GM19463 (cell line): ENCODE data around the gene ANO10.

Experiments used
- ATAC-seq: cut with Tn5 transposase; IDR thresholded peaks from one replicate; pipeline ENCODE4 v1.9.1; 2021; ENCODE audit warnings: mild to moderate bottlenecking, moderate library complexity; ENCODE audit not compliant: unreplicated experiment

The ANO10 gene

DNA sequence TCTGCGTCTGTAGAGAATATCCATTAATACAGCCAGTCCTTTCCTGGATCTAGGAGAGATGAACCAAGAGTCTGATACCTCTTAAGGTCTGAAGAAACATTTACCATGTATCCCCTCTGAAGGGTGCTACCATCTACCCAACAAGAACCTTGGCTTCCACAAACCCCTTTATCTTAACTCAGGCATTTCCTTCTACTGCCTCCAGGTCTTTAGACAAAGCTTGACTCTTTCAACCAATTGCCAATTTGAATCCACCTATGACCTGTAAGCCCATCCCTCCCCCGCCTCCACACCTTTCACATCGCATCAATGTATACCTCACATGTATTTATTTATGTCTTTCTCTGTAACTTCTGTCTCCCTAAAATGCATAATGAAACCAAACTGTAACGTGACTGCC is 196.0 kb downstream of the ANO10 start:
- ATAC-seq, result no peak

DNA sequence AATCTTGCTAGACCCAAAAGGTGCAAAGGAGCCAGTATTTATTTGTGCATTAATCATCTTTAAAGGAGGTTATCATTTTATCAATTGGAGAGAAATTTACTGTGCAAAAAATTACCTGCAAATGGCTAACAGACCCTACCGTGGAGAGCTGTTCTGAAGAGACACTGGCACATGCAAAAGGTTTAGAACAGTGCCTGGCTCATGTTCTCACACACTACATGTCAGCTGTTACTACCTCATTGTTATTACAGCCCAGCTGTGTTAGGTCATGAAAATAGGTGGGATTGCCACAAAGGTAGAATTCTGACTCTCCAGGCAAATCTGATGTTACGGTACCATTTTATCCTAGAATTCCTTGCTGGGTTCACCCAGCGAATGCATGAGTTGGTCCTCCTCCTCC is 198.2 kb downstream of the ANO10 start:
- ATAC-seq, result no peak

DNA sequence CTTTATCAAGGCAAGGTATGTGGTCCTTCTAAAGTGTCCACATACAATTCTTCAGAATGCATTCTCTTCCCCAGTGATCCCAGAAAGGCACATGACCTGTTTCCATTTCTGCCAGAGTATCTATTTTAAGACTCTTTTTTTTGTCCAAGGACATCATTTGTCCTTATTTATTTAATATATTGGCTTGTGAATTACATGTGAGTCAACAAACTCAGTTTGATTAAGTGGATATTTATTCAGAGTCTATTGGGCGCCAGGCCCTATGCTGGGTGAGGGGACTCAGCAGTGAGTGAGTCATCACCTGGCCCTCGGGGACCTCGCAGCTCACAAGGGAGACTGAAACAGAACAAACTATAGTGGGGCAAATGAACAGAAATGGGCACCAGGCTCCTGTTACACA is 198.7 kb downstream of the ANO10 start:
- no peak for ATAC-seq

DNA sequence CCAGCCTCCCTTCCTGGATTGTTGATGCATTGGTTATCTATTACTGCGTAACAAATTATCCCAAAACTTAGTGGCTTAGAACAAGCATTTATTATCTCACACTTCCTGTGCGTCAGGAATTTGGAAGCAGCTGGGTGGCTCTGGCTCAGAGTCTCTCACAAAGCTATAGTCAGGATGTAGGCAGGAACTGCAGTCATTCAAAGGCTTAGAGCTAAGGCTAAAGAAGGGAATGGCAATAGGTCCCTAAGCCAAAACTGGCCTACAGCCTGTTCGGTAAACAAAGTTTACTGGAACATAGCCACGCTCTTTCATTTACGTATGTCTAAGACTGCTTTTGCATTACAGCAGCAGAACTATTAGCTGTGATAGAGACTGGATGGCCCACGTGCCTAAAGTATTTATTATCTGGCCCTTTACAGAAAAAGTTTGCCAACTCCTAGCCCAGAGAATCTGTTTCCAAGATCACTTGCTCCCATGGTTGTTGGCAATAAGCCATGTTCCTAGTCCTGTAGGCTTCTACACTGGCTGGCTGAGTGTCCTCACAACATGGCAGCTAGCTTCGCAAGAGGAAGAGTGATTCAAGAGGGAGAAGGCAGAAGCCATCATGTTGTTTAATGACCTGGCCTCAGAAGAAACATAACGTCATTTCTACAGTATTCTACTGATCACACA is 203.1 kb downstream of the ANO10 start:
- no peak for ATAC-seq

DNA sequence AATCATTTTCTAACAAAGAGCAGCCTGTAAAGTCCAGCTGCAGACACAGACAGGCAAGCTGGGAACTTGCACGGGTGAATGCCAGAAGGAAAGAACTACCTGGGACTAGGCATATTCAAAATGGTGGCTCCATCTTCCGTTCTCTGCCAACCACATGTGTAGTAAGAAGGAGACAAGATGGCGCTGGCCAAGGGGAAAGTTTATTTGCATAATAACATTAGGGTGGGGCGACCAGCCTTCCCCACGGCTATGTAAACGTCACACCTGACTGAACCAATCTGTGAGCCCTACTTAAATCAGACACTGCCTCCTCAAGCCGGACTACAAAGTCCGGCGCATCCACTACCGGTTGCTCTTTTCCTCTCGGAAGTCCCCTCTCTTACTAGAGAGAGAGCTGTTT is 204.7 kb downstream of the ANO10 start:
- no peak for ATAC-seq

DNA sequence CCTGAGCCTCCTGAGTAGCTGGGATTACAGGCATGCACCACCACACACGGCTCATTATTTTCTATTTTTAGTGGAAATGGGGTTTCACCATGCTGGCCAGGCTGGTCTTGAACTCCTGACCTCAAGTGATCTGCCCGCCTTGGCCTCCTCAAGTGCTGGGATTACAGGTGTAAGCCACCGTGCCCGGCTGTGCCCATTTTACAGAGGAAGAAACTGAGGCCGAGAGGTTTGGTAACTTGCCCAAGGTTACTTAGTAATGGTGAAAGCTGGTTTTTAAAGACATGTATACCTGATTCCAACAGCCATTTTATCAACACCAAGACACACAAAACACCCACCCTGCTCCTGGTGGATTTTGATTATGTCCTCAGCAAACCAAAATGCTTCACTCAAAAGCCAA is 206.7 kb downstream of the ANO10 start:
- ATAC-seq, result no peak

DNA sequence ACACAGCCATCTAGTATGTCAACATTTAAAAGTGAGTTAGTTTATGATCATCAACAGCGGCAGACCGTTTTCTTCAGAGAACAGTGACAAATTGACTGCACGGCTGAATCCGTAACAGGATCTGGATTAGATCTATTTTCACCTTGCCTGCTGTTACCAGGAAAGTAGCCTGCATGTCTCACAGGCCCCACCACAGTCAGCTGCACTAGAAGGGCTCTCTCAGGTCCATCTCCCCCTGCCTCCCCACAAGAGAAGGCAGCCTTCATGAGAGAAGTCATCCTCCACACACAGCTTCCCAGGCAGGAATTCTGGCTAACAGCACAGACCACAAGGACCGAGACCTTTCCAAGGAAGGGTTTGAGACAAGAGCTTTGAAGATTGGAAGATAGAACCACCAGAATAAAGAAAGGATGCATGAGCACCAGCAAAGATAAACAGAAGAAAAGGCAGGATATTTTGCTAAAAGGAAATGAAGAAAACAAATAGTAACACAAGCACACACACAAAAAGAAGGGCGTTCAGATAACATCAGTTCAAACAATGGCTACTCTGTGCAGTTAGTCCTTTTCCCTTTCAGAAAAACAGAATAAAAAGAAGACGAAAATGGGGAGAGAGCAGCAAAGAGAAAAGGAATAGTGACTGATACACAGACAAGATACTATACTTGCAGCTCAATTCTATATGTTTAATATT is 208.0 kb downstream of the ANO10 start:
- no peak for ATAC-seq

DNA sequence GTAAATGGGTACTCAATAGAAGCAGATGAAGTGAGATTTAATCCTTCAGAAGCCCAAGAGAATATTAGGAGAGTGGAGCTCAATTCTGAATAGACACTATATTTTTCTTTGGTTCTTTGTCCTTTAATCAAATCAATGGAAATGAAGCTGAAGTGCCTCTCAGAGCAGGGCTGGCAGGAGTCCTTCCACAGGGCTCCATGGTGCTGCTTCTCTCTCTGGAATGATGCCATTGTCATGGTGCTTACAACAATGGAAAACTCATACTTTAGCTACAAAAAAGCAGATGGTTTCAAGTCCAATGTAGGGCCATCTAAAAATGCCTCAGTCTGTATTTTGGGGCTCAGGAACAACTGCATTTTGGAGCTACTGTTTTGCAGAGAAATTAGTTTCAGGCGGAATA is 210.4 kb downstream of the ANO10 start:
- ATAC-seq, result no peak

DNA sequence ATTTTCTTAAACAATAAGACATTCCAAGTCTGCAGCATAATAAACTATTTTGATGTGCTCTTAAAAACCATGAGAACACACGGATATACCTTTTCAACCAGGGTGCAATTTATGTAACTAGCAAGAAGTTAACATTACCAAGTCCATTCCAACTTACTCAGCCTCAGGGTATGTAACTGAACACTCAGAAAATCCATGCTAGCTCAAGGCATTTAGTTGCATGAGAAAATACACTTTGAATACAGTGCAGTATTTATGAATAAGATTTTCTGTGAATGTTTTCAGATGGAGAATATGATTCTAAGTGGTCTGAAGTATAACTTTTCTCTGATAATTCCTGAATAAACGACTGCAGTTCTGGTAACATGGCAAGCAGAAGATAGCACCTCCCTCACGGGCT is 211.2 kb downstream of the ANO10 start:
- ATAC-seq, result no peak

DNA sequence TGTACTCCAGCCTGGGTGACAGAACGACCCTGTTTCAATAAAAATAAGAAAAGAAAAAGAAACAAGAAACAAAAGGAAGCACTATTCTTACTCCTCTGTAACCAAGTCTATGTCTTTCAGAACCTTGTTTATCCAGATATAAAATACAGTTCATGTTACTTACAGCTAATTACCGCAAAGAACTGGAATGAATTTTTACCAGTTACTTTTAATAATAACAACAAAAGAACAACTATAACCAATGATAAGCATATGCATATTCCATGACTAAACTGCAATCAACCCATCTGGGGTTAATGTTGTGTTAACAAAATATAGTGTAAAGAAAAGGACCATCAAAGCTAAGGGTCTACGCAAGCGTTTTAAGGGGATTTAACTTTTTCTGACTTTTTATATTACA is 212.3 kb downstream of the ANO10 start:
- ATAC-seq, result no peak

DNA sequence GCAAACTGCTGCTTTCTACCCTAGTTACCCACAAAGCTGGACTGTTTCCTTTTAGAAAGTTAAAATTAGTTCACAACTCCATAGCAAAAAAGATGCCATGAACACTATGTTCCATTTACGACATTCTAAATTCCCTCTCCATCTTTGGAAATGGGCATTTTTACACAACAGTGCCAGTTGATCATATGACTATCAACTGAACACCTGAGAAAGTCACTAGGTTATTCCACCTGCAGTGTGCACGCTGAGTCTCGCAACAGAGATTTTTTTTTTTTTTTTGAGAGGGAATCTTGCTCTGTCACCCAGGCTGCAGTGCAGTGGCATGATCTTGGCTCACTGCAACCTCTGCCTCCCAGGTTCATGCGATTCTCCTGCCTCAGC is 215.2 kb downstream of the ANO10 start:
- no peak for ATAC-seq

DNA sequence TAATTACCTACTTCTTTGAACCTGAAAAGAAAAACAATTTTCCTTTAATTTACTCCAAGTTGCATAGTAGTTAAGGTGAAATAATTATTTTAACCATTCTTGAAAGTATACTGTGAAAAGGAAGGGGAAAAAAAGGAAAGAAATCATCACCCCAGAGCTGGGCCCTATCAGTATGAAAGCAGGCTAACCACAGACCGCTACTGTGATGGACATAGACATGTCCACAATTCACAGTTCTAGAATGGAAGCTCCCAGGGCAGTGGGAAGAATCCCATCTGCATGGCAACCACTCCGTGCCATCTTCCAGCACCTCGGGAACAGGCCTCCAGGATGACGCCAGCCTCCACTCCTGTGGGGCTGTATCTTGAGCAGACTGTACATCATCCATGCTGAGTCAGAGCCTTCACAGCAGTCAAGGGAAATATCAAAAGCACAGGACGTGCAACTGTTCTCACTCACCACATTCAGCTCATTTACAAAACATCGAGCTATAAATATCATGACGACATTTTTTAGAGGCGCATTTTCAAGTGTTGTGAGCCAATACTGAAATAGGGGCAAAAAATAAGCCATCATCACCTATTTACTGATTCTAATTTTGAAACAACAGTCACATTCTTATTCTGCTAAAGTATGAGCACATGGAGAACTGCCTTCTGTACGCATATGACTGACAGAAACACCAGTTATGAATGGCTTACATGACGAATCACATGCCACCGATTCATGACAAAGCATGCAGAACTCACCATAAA is 215.7 kb downstream of the ANO10 start:
- ATAC-seq, result no peak

DNA sequence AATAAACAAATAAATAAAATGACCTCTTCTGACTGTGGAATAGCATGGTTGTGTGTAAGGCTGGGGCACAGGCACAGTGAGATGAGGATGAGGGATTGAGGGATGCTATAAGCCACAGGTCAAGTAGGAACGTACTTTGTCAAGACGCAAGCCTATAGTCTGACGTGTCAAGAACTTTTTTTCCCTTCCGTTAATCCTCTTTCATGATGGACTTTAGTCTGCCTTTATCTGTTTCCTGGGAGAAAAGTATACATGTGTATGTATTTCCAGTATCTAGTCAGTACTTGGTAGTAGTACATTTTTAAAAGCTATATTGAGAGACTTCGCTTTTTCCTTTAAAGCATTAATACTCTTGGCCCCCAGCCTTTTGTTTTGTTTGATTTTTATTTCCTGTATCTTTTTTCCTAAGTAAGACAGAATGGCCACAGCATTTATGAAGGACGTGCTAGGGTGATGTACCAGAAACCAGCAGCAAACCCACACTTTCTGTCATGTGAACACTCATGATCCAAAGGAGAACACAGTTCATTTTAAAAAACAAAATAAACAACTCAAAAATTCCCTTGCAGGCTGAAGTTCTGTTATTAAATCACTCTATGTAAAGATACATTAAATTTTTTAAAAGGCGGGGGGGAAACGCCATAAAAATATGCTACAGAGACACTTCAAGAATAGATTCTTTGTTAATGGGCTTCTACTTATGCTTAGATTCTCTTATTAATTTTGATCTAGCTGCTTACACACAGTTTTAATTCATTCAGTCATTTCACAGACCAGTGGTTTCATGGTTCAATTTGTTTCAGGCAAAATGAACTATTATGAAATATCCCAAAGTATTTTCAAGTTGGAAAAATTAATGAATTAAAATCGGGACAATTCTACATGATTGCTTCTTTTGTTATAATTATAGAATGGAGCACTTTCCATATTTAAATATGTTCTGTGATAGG is 220.8 kb downstream of the ANO10 start:
- ATAC-seq, result no peak

DNA sequence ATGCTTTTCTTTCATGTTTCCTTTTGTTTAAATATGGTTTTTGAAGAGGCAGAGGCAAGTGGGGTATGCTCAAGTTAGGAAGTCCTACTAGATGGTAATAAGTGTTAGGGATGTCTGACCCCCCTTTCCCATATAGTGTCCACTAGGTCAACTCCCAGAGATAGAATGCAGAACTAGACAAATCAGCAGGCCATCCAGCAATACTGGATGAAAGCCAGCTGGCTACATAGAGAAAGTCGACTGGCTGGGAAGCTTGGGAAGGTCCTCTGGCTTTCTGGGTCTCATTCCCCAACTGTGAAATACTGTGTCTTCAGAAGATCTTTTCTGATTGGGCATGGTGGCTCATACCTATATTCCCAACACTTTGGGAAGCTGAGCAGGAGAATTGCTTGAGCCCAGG is 221.6 kb downstream of the ANO10 start:
- no peak for ATAC-seq

DNA sequence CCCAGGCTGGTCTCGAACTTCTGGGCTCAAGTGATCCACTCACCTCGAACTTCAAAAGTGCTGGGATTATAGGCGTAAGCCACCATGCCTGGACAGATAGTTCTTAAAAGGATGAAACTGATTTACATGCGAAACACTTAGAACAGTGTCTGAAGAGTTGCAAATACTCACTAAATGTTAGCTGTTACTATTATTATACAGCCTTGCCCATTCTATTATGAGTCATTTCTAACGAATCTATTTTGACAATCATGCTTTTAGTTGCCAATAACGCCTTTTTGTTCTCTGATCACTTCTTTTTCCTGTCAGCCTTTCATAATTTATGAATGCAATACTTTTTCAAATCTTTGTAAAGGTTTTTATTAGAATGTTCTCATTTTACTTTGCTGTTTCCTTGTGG is 222.8 kb downstream of the ANO10 start:
- no peak for ATAC-seq

DNA sequence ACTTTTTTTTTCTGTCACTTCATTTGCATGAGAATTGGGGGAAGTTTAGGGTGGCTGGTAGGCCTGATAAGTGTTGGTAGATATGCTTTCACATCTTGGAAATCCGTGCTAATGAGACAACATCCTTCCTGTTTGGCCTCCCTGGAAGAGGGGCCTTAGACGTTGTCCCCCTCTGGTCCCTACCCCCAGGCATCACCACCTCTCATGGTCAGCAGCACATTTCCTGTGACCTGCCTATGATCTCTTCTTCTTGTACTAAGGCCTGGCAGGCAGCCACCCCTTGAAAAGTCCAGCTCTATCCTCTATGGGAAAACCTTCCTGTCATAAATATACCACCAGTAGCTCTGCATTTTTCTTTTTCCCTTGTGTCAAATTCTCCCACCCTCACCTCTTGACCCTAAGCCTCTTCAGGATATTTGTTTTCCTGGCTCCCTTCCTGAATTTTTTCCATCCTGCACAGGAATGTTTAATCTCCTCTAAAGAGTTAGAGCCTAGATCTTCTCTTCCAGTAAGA is 227.7 kb downstream of the ANO10 start:
- ATAC-seq, result no peak

DNA sequence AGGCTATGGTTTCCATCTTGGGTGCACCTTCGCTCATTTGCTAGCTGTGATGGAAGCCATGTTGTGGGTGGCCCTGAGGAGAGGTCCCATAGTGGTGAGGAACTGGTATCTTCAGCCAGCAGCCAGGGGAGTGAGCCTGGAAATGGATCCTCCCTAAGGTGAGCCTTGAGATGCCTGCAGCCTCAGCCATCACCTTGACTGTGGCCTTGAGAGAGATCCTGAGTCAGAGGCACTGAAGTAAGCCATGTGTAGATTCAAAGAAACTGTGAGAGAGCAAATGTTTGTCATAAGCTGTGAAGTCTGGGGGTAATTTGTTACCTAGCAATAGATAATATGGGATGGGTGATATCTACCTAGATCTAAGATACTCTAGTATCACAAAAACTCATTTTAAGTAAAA is 230.2 kb downstream of the ANO10 start:
- ATAC-seq, result no peak

DNA sequence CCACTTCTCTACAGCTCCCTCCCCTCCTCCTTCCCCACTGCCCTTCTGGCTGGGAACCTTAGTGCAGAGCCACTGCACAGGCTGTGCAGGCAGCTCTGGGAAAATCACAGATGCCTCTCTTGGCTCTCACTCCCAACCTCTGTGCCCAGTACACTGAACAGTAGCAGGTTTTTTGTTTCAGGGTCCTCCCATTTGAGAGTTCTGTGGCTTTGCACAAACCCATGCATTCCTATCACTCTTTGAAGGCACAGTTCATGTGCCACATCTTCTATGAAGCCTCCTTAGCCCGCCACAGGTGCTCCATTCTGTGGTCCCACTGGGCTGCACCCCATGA is 231.6 kb downstream of the ANO10 start:
- no peak for ATAC-seq

DNA sequence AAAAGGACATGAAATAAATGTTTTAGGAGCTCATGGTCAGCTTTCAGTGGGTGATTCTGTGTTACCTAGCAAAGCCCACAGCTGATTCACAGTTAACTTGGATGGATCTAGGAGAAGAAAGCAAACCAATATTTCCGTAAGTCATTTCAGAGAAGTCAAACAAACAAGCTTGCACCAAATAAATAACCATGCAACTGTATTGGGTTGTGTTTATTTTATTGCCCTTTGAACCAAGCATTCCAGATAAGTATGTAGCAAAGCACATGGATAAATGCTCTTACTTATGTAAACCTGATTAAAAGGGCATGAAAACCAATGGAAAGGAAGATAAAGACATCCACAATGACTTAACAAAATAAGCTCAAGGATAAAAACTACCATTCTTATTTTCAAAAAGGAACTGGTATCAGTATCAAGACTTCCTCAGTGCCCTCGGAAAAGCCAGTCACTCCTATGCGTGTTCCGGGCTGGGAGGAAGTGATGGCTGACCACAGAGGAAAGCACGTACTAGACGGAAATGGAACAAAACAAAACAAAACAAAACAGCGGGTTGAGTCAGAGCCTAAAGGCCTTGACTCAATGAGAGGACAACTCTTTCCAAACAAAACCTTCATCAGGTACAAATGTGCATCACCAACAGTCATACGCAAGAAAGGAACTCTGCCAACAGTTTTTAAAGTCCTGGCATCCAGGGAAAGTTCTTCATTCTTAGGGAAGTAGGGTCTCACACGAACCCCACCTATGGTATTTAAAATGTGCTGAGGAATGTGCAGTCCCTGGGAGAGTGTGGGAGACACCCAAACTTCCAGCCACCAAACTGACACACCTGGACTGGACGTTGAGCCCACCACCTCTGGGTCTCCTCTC is 232.2 kb downstream of the ANO10 start:
- ATAC-seq, result peak; percentile 67

DNA sequence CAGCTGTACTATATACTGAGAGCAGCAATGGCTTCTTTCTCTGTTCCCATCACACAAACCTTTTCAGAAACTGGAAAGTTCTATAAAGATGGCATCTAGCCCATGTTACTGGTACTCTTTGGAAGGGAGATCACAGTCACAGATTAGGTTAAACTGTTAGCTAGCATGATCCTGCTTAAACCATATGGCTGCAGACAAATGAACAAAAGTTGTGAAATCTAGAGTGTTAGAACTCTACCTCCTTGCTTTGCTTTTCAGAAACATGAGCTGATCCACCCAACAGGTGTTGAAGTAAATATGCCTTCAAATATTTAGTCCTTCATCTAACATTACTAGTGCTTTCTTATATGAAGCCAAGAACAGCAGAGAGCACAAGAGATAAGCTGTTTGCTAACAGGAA is 232.9 kb downstream of the ANO10 start:
- no peak for ATAC-seq
